Neural crest cell (in vitro differentiated cells): ENCODE results near the gene XG. TPM values are rescaled to one million over a fixed set of nuclear protein-coding genes. Genes with fewer than 3 reads are reported as not detected.

Source experiments
- DNase-seq: peaks from one replicate; pipeline ENCODE4 v3.0.0; 2021; ENCODE audit warnings: low read depth, mixed read lengths, low spot score
- H3K27ac Mint-ChIP-seq: one replicate; pipeline ENCODE4 v1.8.0; 2021; ENCODE audit warnings: mild to moderate bottlenecking, mixed read lengths; ENCODE audit not compliant: unreplicated experiment
- H3K27me3 Mint-ChIP-seq: 2 replicates; pipeline ENCODE4 v1.8.0; 2021; ENCODE audit warnings: low read depth, mild to moderate bottlenecking, mixed read lengths
- H3K36me3 Mint-ChIP-seq: 2 replicates; pipeline ENCODE4 v1.8.0; 2021; ENCODE audit warnings: low read depth, mild to moderate bottlenecking, mixed read lengths
- H3K4me1 Mint-ChIP-seq: 2 replicates; pipeline ENCODE4 v1.8.0; 2021; ENCODE audit warnings: mixed read lengths
- H3K4me3 Mint-ChIP-seq: one replicate; pipeline ENCODE4 v1.8.0; 2021; ENCODE audit warnings: mild to moderate bottlenecking, mixed read lengths
- H3K9me3 Mint-ChIP-seq: 2 replicates; pipeline ENCODE4 v1.8.0; 2021; ENCODE audit warnings: mixed read lengths
- total RNA-seq: library from RNA; stranded (reverse); gene quantifications from 2 replicates; pipeline ENCODE4 v1.2.1, GENCODE V29; 2021
- TF ChIP-seq, protein P1 (sequence below): fragments of 200-600 bp; sonication (generic); conservative IDR thresholded peaks from 2 replicates; pipeline ENCODE4 v1.5.0; 2021; ENCODE audit warnings: antibody characterized with exemption, mild to moderate bottlenecking

The XG gene
- total RNA-seq, 1 donor from 2014 or later = not detected

- peaks cover 26% of the 10 kb centered on the region for H3K4me1 Mint-ChIP-seq
- TF ChIP-seq, protein P1, sequence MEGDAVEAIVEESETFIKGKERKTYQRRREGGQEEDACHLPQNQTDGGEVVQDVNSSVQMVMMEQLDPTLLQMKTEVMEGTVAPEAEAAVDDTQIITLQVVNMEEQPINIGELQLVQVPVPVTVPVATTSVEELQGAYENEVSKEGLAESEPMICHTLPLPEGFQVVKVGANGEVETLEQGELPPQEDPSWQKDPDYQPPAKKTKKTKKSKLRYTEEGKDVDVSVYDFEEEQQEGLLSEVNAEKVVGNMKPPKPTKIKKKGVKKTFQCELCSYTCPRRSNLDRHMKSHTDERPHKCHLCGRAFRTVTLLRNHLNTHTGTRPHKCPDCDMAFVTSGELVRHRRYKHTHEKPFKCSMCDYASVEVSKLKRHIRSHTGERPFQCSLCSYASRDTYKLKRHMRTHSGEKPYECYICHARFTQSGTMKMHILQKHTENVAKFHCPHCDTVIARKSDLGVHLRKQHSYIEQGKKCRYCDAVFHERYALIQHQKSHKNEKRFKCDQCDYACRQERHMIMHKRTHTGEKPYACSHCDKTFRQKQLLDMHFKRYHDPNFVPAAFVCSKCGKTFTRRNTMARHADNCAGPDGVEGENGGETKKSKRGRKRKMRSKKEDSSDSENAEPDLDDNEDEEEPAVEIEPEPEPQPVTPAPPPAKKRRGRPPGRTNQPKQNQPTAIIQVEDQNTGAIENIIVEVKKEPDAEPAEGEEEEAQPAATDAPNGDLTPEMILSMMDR = no peak
- H3K27me3 Mint-ChIP-seq = no peaks in the 10 kb centered on the region
- no peak overlapping the region for H3K4me3 Mint-ChIP-seq
- H3K36me3 Mint-ChIP-seq = peaks cover 5% of the 10 kb centered on the region
- no peaks in the 10 kb centered on the region for H3K9me3 Mint-ChIP-seq
- no peak overlapping the region for H3K27ac Mint-ChIP-seq
- DNase-seq = no peak
These were observed 38.7 kb upstream of the XG start for GRCh38 chrX:2712890-2713840.

DNA sequence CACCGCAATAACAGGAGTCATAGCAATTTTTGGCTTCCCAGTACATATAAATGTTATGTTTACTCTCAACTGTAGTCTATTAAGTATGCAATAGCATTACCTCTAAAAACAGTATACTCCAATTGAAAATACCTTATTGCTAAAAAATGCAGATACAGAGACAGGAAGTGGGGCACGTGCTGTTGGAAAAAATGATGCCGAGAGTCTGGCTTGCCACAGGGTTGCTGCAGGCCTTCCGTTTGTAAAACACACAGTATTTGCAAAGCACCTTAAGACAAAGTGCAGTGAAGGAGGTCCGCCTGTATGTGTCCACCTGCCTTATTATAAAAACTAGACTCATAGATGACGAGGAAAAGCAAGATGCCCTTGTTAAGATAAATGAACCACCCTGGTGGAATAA is 37.3 kb upstream of the XG start:
- TF ChIP-seq, protein P1 = no peak

DNA sequence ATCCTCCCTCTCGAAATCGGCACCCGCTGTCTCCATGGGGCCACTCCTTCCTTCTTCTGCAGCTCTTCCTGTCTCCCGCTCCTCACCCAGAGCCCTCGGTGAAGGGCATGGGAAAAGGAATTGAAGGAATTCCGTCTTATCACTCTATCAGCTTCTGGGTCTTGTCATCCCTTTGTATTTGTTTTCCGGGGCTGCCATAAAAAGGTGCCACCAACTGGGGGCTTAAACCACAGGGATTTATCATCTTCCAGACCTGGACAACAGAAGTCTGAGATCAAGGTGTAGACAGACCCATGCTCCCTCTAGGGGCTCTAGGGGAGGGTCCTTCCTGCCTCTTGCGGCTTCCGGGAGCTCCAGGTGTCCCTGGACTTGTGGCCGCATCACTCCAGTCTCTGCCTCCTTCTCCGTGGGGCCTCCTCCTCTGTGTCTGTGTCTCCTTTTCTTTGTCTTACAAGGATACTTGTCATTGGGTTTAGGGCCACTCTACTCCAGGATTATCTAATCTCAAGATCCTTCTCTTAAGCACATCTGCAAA is 36.7 kb upstream of the XG start:
- Mint-ChIP-seq H3K4me1 (peaks cover 8% of the 10 kb centered on the region), H3K27me3 (no peaks in the 10 kb centered on the region), H3K4me3 (no peak overlapping the region), H3K27ac (no peak overlapping the region), H3K9me3 (no peaks in the 10 kb centered on the region), H3K36me3 (peaks cover 16% of the 10 kb centered on the region)
- TF ChIP-seq, protein P1 = no peak
- no peak for DNase-seq

More for the DNA sequence above, 37.3 kb upstream of the XG start:
- Mint-ChIP-seq H3K4me3 (no peak overlapping the region), H3K27me3 (no peaks in the 10 kb centered on the region), H3K36me3 (peaks cover 12% of the 10 kb centered on the region), H3K9me3 (no peaks in the 10 kb centered on the region), H3K4me1 (peaks cover 13% of the 10 kb centered on the region), H3K27ac (no peak overlapping the region)
- DNase-seq = no peak

GRCh38 chrX:2717312-2717711 is 34.5 kb upstream of the XG start:
- Mint-ChIP-seq H3K36me3 (peaks cover 19% of the 10 kb centered on the region), H3K4me1 (no peaks in the 10 kb centered on the region), H3K9me3 (no peaks in the 10 kb centered on the region), H3K4me3 (no peak overlapping the region), H3K27ac (no peak overlapping the region), H3K27me3 (no peaks in the 10 kb centered on the region)
- TF ChIP-seq, protein P1 = no peak
- DNase-seq = no peak

DNA sequence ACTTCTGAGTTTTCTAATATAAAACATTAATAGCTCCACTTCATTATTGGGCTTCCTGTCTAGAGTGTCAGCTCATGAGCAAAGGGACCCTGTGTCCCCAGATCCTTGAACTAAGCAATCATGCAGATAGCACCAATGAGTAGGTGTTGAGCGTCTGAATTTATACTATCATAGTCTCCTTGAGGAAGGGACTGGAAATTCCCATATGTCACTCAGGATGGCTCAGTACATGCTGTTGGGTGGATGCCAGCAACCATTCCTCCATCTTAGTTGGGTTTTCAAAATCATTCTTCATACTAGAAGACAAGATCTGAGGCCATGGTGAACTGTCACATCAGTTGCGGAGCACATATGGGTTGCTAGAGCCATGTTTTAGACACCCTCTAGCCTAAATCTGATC is 33.0 kb upstream of the XG start:
- no peaks in the 10 kb centered on the region for H3K27me3 Mint-ChIP-seq
- peaks cover 27% of the 10 kb centered on the region for H3K36me3 Mint-ChIP-seq
- no peaks in the 10 kb centered on the region for H3K4me1 Mint-ChIP-seq
- H3K4me3 Mint-ChIP-seq = no peak overlapping the region
- H3K9me3 Mint-ChIP-seq = no peaks in the 10 kb centered on the region
- TF ChIP-seq, protein P1 = no peak
- no peak for DNase-seq
- no peak overlapping the region for H3K27ac Mint-ChIP-seq
